ENCODE measurements around the gene ENTPD7. TPM values are rescaled to one million over a fixed set of nuclear protein-coding genes. Genes with fewer than 3 reads are reported as not detected.

ENTPD7 gene
- total RNA-seq, 4 donors from 2014 or later = 9.0 to 31.7 (median 16.5) TPM

- no peak for DNase-seq
- no peak for TF ChIP-seq POLR2A (IDR thresholded peaks at IDR 0.05)
- H3K4me1 ChIP-seq = peaks cover 3 to 37% (median 13%) of the 10 kb centered on the region in 3 donors
- H3K9me3 ChIP-seq = no peaks in the 10 kb centered on the region
- peaks cover 0 to 3% (median 0%) of the 10 kb centered on the region in 4 donors for H3K27me3 ChIP-seq
- H3K27ac ChIP-seq = peak overlapping the region in 3 of 4 donors; percentile 53 to 66 (median 54)
- 32 to 46% methylated on average over 2 of the region's 3 CpGs for WGBS, 2 donors
- no peaks in the 10 kb centered on the region for H3K36me3 ChIP-seq
- no peak overlapping the region for H3K4me3 ChIP-seq
- intact Hi-C loops (cut with DNase I) = no loop called here
Observed at GRCh38 chr10:99629625-99629978, 29.7 kb upstream of the ENTPD7 start.

- Histone ChIP-seq H3K27ac (peak overlapping the region in 2 of 4 donors; percentile 54 to 66), H3K36me3 (no peaks in the 10 kb centered on the region), H3K27me3 (peaks cover 0 to 3% (median 0%) of the 10 kb centered on the region in 4 donors), H3K4me1 (peaks cover 3 to 37% (median 13%) of the 10 kb centered on the region in 3 donors), H3K4me3 (no peak overlapping the region), H3K9me3 (no peaks in the 10 kb centered on the region)
- TF ChIP-seq CTCF (IDR thresholded peaks at IDR 0.05) (peak in 5 of 6 experiments; percentile 33 to 59 (median 47)), POLR2A (IDR thresholded peaks at IDR 0.05) (no peak)
- 10 to 21% methylated on average over 2 of the region's 2 CpGs for WGBS, 2 donors
- DNase-seq = no peak
- intact Hi-C loops (cut with DNase I) = no loop called here
Observed at GRCh38 chr10:99630433-99630832, 28.9 kb upstream of the ENTPD7 start.

DNA sequence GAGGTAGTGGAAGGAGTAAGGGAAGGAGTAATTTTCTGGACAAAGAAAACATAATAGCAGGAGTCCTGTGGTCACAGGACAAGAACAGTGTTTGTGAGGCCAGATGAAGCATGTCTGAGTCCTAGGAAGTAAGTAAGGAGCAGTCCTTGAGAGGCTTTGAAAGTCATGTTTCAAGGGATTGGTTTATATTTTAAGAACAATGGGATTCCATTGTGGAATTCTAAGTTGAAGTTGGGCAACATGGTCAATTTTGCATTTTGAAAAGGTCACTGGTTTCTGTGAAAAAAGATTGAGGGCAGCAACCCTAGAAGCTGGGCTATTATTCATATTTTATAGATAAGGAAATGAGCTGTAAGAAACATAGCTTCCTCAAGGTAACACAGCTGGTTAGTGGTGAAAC, 28.3 kb upstream of the ENTPD7 start:
- peaks cover 0 to 3% (median 0%) of the 10 kb centered on the region in 4 donors for H3K27me3 ChIP-seq
- TF ChIP-seq CTCF (IDR thresholded peaks at IDR 0.05) = no peak
- TF ChIP-seq POLR2A (IDR thresholded peaks at IDR 0.05) = no peak
- DNase-seq = no peak
- H3K4me1 ChIP-seq = peaks cover 3 to 37% (median 13%) of the 10 kb centered on the region in 3 donors
- H3K9me3 ChIP-seq = no peaks in the 10 kb centered on the region
- H3K4me3 ChIP-seq = no peak overlapping the region
- H3K36me3 ChIP-seq = no peaks in the 10 kb centered on the region
- peak overlapping the region in 1 of 4 donors; percentile 27 for H3K27ac ChIP-seq
- intact Hi-C loops (cut with DNase I) = no loop called here

DNA sequence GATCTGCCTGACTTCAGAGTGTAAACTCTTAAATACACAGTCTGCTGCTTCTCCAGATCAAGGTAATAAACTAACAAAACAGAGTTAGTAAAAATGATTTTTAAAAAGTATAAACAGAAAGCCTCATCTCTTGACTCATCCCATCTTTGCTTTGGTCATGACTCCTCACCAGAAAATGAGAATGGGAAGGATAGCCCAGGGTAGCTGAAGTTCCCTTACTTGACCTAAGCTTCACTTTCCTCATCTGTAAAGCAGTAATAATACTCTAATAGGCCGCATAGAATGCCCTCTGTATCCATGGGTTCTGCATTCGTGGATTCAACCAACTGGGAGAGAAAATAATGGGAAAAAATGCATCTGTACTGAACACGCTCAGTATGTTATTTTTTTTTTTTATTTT, 27.8 kb upstream of the ENTPD7 start:
- no peaks in the 10 kb centered on the region for H3K36me3 ChIP-seq
- WGBS, 2 donors = 92 to 96% methylated on average over 3 of the region's 3 CpGs
- no peak overlapping the region for H3K4me3 ChIP-seq
- H3K27me3 ChIP-seq = peaks cover 0 to 3% (median 0%) of the 10 kb centered on the region in 4 donors
- no peaks in the 10 kb centered on the region for H3K9me3 ChIP-seq
- peaks cover 3 to 37% (median 13%) of the 10 kb centered on the region in 3 donors for H3K4me1 ChIP-seq
- H3K27ac ChIP-seq = no peak overlapping the region
- intact Hi-C loops (cut with DNase I) = no loop called here
- no peak for DNase-seq
- no peak for TF ChIP-seq CTCF (IDR thresholded peaks at IDR 0.05)
- TF ChIP-seq POLR2A (IDR thresholded peaks at IDR 0.05) = no peak

DNA sequence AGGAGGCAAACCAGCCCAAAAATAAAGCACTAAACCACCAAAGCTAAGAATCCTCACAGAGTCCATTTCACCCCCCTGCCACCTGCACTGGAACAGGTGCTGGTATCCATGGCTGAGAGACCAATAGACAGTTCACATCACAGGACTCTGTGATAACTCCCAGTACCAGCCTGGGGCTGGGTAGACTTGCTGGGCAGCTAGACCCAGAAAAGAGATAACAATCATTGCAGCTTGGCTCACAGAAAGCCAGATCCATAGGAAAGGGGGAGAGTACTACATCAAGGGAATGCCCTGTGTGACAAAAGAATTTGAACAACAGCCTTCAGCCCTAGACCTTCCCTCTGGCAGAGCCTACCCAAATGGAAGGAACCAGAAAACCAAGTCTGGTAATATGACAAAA, 25.5 kb upstream of the ENTPD7 start:
- H3K36me3 ChIP-seq = no peaks in the 10 kb centered on the region
- intact Hi-C loops (cut with DNase I) = no loop called here
- no peak for DNase-seq
- TF ChIP-seq CTCF (IDR thresholded peaks at IDR 0.05) = no peak
- TF ChIP-seq POLR2A (IDR thresholded peaks at IDR 0.05) = no peak
- no peak overlapping the region for H3K27ac ChIP-seq
- H3K27me3 ChIP-seq = peaks cover 0 to 3% (median 0%) of the 10 kb centered on the region in 4 donors
- H3K4me1 ChIP-seq = peaks cover 3 to 26% (median 12%) of the 10 kb centered on the region in 3 donors
- H3K4me3 ChIP-seq = no peak overlapping the region
- no peaks in the 10 kb centered on the region for H3K9me3 ChIP-seq

DNA sequence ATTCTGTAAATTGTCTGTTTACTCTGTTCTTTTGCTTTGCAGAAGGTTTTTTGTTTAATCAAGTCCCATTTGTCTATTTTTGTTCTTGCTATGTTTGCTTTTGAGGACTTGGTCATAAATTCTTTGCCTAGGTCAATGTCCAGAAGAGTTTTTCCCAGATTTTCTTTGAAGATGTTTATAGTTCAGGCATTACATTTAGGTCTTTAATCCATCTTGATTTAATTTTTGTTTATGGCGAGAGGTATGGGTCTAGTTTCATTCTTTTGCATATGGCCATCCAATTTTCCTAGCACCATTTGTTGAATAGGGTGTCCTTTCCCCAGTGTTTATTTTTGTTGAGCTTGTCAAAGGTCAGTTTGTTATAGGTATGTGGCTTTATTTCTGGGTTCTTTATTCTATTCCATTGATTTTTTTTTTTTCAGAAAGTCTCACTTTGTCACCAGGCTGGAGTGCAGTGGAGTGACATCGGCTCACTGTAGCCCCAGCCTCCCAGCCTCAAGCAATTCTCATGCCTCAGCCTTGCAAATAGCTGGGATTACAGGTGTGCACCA, 11.6 kb upstream of the ENTPD7 start:
- Histone ChIP-seq H3K36me3 (no peaks in the 10 kb centered on the region), H3K4me3 (no peak overlapping the region), H3K4me1 (peaks cover 0 to 8% (median 0%) of the 10 kb centered on the region in 3 donors), H3K9me3 (no peaks in the 10 kb centered on the region), H3K27me3 (no peaks in the 10 kb centered on the region), H3K27ac (no peak overlapping the region)
- no peak for DNase-seq
- WGBS, 2 donors = 85 to 90% methylated on average over 2 of the region's 2 CpGs
- TF ChIP-seq POLR2A (IDR thresholded peaks at IDR 0.05) = no peak
- TF ChIP-seq CTCF (IDR thresholded peaks at IDR 0.05) = no peak
- intact Hi-C loops (cut with DNase I) = no loop called here
